Osteocyte (in vitro differentiated cells): Measurements from ENCODE around the gene FDPS. TPM values are rescaled to one million over a fixed set of nuclear protein-coding genes. Genes with fewer than 3 reads are reported as not detected.

Experiments used
- DNase-seq: peaks from one replicate; pipeline ENCODE4 v3.0.0; 2021; ENCODE audit warnings: mixed read lengths; ENCODE audit not compliant: unreplicated experiment; ENCODE audit errors: extremely low spot score
- H3K27ac Mint-ChIP-seq: one replicate; pipeline ENCODE4 v1.8.0; 2021; ENCODE audit warnings: mild to moderate bottlenecking, mixed read lengths; ENCODE audit not compliant: unreplicated experiment
- H3K27me3 Mint-ChIP-seq: one replicate; pipeline ENCODE4 v1.8.0; 2021; ENCODE audit warnings: mixed read lengths; ENCODE audit not compliant: unreplicated experiment
- H3K36me3 Mint-ChIP-seq: one replicate; pipeline ENCODE4 v1.8.0; 2021; ENCODE audit warnings: mixed read lengths; ENCODE audit not compliant: unreplicated experiment
- H3K4me1 Mint-ChIP-seq: one replicate; pipeline ENCODE4 v1.8.0; 2021; ENCODE audit warnings: mixed read lengths; ENCODE audit not compliant: unreplicated experiment
- H3K4me3 Mint-ChIP-seq: one replicate; pipeline ENCODE4 v1.8.0; 2021; ENCODE audit warnings: mild to moderate bottlenecking, moderate library complexity, mixed read lengths; ENCODE audit not compliant: unreplicated experiment
- H3K9me3 Mint-ChIP-seq: one replicate; pipeline ENCODE4 v1.8.0; 2021; ENCODE audit warnings: mixed read lengths; ENCODE audit not compliant: unreplicated experiment
- CTCF ChIP-seq: fragments of 200-600 bp; sonication (generic); IDR thresholded peaks from 2 replicates; pipeline ENCODE4 v1.5.0; 2021; ENCODE audit warnings: antibody characterized with exemption, mild to moderate bottlenecking, moderate library complexity
- total RNA-seq: library from RNA; stranded (reverse); gene quantifications from 2 replicates; pipeline ENCODE4 v1.2.1, GENCODE V29; 2021

Gene FDPS
- total RNA-seq, 1 donor from 2014 or later = 119 TPM

GRCh38 chr1:155278689-155279160 lies 29.9 kb upstream of the FDPS start:
- Mint-ChIP-seq H3K36me3 (no peaks in the 10 kb centered on the region), H3K27ac (no peak overlapping the region), H3K4me1 (peaks cover 10% of the 10 kb centered on the region), H3K9me3 (no peaks in the 10 kb centered on the region), H3K27me3 (no peaks in the 10 kb centered on the region), H3K4me3 (peak overlapping the region; percentile 76)
- no peak for DNase-seq
- no peak for TF ChIP-seq CTCF

GRCh38 chr1:155279268-155279667 lies 29.4 kb upstream of the FDPS start:
- no peaks in the 10 kb centered on the region for H3K36me3 Mint-ChIP-seq
- DNase-seq = no peak
- no peak overlapping the region for H3K4me3 Mint-ChIP-seq
- H3K4me1 Mint-ChIP-seq = peaks cover 7% of the 10 kb centered on the region
- H3K9me3 Mint-ChIP-seq = no peaks in the 10 kb centered on the region
- TF ChIP-seq CTCF = no peak
- H3K27me3 Mint-ChIP-seq = no peaks in the 10 kb centered on the region
- no peak overlapping the region for H3K27ac Mint-ChIP-seq

GRCh38 chr1:155282488-155283091 lies 26.1 kb upstream of the FDPS start:
- Mint-ChIP-seq H3K4me3 (no peak overlapping the region), H3K4me1 (peaks cover 5% of the 10 kb centered on the region), H3K36me3 (no peaks in the 10 kb centered on the region), H3K9me3 (no peaks in the 10 kb centered on the region), H3K27me3 (no peaks in the 10 kb centered on the region), H3K27ac (no peak overlapping the region)
- no peak for TF ChIP-seq CTCF
- DNase-seq = no peak

- no peaks in the 10 kb centered on the region for H3K36me3 Mint-ChIP-seq
- no peak overlapping the region for H3K4me3 Mint-ChIP-seq
- no peaks in the 10 kb centered on the region for H3K4me1 Mint-ChIP-seq
- TF ChIP-seq CTCF = no peak
- no peaks in the 10 kb centered on the region for H3K27me3 Mint-ChIP-seq
- no peaks in the 10 kb centered on the region for H3K9me3 Mint-ChIP-seq
- no peak for DNase-seq
- no peak overlapping the region for H3K27ac Mint-ChIP-seq
These were observed 24.2 kb upstream of the FDPS start for GRCh38 chr1:155284476-155284875.

- Mint-ChIP-seq H3K9me3 (no peaks in the 10 kb centered on the region), H3K36me3 (no peaks in the 10 kb centered on the region), H3K27ac (no peak overlapping the region), H3K27me3 (no peaks in the 10 kb centered on the region), H3K4me1 (no peaks in the 10 kb centered on the region), H3K4me3 (no peak overlapping the region)
- no peak for DNase-seq
- no peak for TF ChIP-seq CTCF
These were observed 23.6 kb upstream of the FDPS start for GRCh38 chr1:155285063-155285462.
